Tibial nerve (tissue), 4 donors: ENCODE results near the gene ERG. TPM values are rescaled to one million over a fixed set of nuclear protein-coding genes. Genes with fewer than 3 reads are reported as not detected.

Experiments used
- DNase-seq, 2 donors: peaks; one replicate each; pipeline ENCODE4 v3.0.0-alpha.2; 2019; ENCODE audit warnings: low spot score in 2 of 2
- H3K27ac ChIP-seq, 4 donors: fragments of 200-600 bp; sonication (generic) in 3 of 4; one replicate each; pipeline ENCODE4 v1.5.1; 2017 to 2019; ENCODE audit warnings: mild to moderate bottlenecking in 1 of 4
- H3K27me3 ChIP-seq, 2 donors: fragments of 200-600 bp; sonication (generic) in 1 of 2; one replicate each; pipeline versions ENCODE4 v1.5.1 to v1.6.0; 2017 to 2019
- H3K36me3 ChIP-seq, 3 donors: fragments of 200-600 bp; sonication (generic); one replicate each; pipeline ENCODE4 v1.5.1; 2018 to 2019
- H3K4me1 ChIP-seq, 4 donors: fragments of 200-600 bp; sonication (generic) in 3 of 4; one replicate each; pipeline ENCODE4 v1.5.1; 2017 to 2019
- H3K4me3 ChIP-seq, 4 donors: fragments of 200-600 bp; sonication (generic) in 3 of 4; one replicate each; pipeline ENCODE4 v1.5.1; 2017 to 2019; ENCODE audit warnings: mild to moderate bottlenecking in 1 of 4, moderate library complexity in 1 of 4
- H3K9me3 ChIP-seq, 4 donors: fragments of 200-600 bp; sonication (generic) in 3 of 4; one replicate each; pipeline ENCODE4 v1.5.1; 2017 to 2019
- CTCF ChIP-seq, 5 experiments: fragments of 200-600 bp in 3 of 5; fragments of 450-650 bp in 2 of 5; sonication (generic) in 3 of 5; IDR thresholded peaks; one replicate each; pipeline ENCODE4 v1.5.1; 2016 to 2019; ENCODE audit warnings: antibody characterized with exemption in 5 of 5, mild to moderate bottlenecking in 3 of 5, moderate library complexity in 2 of 5
- EP300 ChIP-seq, 2 donors: sonication (generic); formaldehyde crosslinking; IDR thresholded peaks; one replicate each; pipeline ENCODE4 v1.6.1; 2017; ENCODE audit warnings: antibody characterized with exemption in 2 of 2, mild to moderate bottlenecking in 1 of 2
- POLR2A ChIP-seq, 2 donors: fragments of 450-650 bp; IDR thresholded peaks; one replicate each; pipeline ENCODE4 v1.6.1; 2017; ENCODE audit warnings: antibody characterized with exemption in 2 of 2, mild to moderate bottlenecking in 2 of 2, moderate library complexity in 2 of 2
- WGBS, 2 donors: methylation state at CpG; one replicate each; pipeline ENCODE4 v1.1.5; 2018; 5-methylcytosine and 5-hydroxymethylcytosine counted together
- total RNA-seq, 4 donors: library from RNA; depleted of rRNA; stranded (reverse); fragments of >200 nt; gene quantifications; one replicate each; pipeline ENCODE4 v1.1.0, GENCODE V29; 2016

Gene ERG
- total RNA-seq, 4 donors from 2014 or later: 5.9 to 20.4 (median 17.6) TPM

DNA sequence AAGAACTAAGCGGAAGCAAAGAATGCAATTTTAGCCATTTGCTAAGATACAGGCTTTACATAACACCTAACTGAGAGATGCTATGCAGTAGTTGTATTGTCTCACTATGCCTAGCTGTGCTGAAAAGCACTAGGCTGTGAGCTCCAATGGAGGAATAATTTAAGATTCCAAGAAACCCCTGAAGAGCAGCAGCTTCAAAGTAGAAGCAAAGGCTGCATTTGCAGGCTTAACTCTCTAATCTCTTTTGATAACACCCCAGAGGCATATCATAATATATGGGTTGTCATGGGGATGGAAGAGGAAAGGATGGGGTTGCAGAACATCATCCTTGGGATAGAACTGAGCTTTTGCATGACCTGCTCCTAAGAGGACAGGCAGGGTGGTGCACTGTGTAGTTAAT is 102.0 kb downstream of the ERG start:
- Histone ChIP-seq H3K27me3 (no peaks in the 10 kb centered on the region), H3K4me3 (no peak overlapping the region), H3K4me1 (no peaks in the 10 kb centered on the region), H3K36me3 (no peaks in the 10 kb centered on the region), H3K27ac (no peak overlapping the region), H3K9me3 (no peaks in the 10 kb centered on the region)
- no peak for DNase-seq
- no peak for TF ChIP-seq EP300 (IDR thresholded peaks at IDR 0.05)
- no peak for TF ChIP-seq CTCF (IDR thresholded peaks at IDR 0.05)
- no peak for TF ChIP-seq POLR2A (IDR thresholded peaks at IDR 0.05)
- WGBS, 2 donors: 90 to 97% methylated on average over 1 of the region's 1 CpG

GRCh38 chr21:38395581-38395980 is 102.7 kb downstream of the ERG start:
- DNase-seq: no peak
- H3K27ac ChIP-seq: no peak overlapping the region
- H3K27me3 ChIP-seq: no peaks in the 10 kb centered on the region
- H3K4me3 ChIP-seq: no peak overlapping the region
- WGBS, 2 donors: 68 to 72% methylated on average over 6 of the region's 6 CpGs
- no peak for TF ChIP-seq EP300 (IDR thresholded peaks at IDR 0.05)
- no peak for TF ChIP-seq POLR2A (IDR thresholded peaks at IDR 0.05)
- no peak for TF ChIP-seq CTCF (IDR thresholded peaks at IDR 0.05)
- no peaks in the 10 kb centered on the region for H3K4me1 ChIP-seq
- no peaks in the 10 kb centered on the region for H3K36me3 ChIP-seq
- no peaks in the 10 kb centered on the region for H3K9me3 ChIP-seq

DNA sequence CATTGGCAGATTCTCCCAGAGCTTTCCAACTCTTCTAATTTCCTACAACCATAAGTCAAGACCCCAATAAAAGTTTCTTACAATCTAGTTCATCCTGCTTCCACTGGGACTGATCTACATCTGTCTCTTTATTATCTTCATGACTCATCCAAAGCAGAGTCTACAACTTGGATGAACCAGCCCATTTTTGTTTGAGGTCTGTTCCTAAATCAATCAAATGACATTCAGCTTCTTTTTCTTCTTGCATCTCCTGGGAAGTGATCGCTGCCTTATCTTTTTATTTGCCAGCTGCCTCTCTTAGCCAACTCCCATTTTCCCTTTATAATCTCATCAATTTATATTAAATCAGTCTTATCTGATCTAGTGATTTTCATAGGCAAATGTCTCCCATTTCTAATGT is 105.6 kb downstream of the ERG start:
- whole genome bisulfite sequencing, 2 donors: 52 to 70% methylated on average over 1 of the region's 1 CpG
- DNase-seq: no peak
- TF ChIP-seq CTCF (IDR thresholded peaks at IDR 0.05): no peak
- no peak for TF ChIP-seq EP300 (IDR thresholded peaks at IDR 0.05)
- TF ChIP-seq POLR2A (IDR thresholded peaks at IDR 0.05): no peak

GRCh38 chr21:38389896-38390295 is 108.4 kb downstream of the ERG start:
- no peaks in the 10 kb centered on the region for H3K36me3 ChIP-seq
- no peaks in the 10 kb centered on the region for H3K27me3 ChIP-seq
- TF ChIP-seq POLR2A (IDR thresholded peaks at IDR 0.05) (no peak), CTCF (IDR thresholded peaks at IDR 0.05) (no peak), EP300 (IDR thresholded peaks at IDR 0.05) (no peak)
- no peak overlapping the region for H3K27ac ChIP-seq
- 83 to 85% methylated on average over 5 of the region's 5 CpGs for WGBS, 2 donors
- no peak overlapping the region for H3K4me3 ChIP-seq
- H3K9me3 ChIP-seq: no peaks in the 10 kb centered on the region
- DNase-seq: no peak
- H3K4me1 ChIP-seq: peaks cover 0 to 2% (median 0%) of the 10 kb centered on the region in 4 donors

More for the DNA sequence above, 105.6 kb downstream of the ERG start:
- no peak overlapping the region for H3K27ac ChIP-seq
- no peaks in the 10 kb centered on the region for H3K4me1 ChIP-seq
- H3K9me3 ChIP-seq: no peaks in the 10 kb centered on the region
- no peaks in the 10 kb centered on the region for H3K36me3 ChIP-seq
- no peaks in the 10 kb centered on the region for H3K27me3 ChIP-seq
- H3K4me3 ChIP-seq: no peak overlapping the region

DNA sequence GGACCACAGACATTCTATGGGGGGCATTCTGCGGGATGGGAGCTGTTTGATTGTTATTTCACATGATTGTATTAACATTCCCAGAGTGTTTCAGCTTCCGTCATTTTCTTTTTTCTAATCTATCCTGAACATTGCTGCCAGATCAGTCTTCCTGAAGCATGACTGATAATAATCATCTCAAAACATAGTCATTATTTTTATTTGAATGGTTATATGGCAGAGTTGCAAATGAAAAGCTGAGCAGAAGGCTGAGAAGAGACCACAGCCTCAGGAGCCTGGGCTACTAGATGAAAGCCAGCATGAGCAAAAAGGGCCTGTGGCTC is 109.0 kb downstream of the ERG start:
- TF ChIP-seq CTCF (IDR thresholded peaks at IDR 0.05) (no peak), EP300 (IDR thresholded peaks at IDR 0.05) (no peak), POLR2A (IDR thresholded peaks at IDR 0.05) (no peak)
- no peak overlapping the region for H3K27ac ChIP-seq
- peaks cover 0 to 7% (median 0%) of the 10 kb centered on the region in 4 donors for H3K4me1 ChIP-seq
- no peaks in the 10 kb centered on the region for H3K9me3 ChIP-seq
- no peak overlapping the region for H3K4me3 ChIP-seq
- no peak for DNase-seq
- H3K36me3 ChIP-seq: no peaks in the 10 kb centered on the region
- H3K27me3 ChIP-seq: no peaks in the 10 kb centered on the region
- 87 to 88% methylated on average over 2 of the region's 2 CpGs for WGBS, 2 donors
